GM10266 (cell line): ENCODE data around the gene COL5A2.

ENCODE experiments used
- DNase-seq: peaks from one replicate; pipeline ENCODE4 v3.0.0; 2012; ENCODE audit errors: extremely low spot score
- TF ChIP-seq, protein P1 (sequence below): IDR thresholded peaks from 2 replicates; pipeline ENCODE4 v1.5.1; 2012; ENCODE audit warnings: mild to moderate bottlenecking, low read depth; ENCODE audit not compliant: control insufficient read depth, insufficient read depth; ENCODE audit errors: missing control alignments

The COL5A2 gene

DNA sequence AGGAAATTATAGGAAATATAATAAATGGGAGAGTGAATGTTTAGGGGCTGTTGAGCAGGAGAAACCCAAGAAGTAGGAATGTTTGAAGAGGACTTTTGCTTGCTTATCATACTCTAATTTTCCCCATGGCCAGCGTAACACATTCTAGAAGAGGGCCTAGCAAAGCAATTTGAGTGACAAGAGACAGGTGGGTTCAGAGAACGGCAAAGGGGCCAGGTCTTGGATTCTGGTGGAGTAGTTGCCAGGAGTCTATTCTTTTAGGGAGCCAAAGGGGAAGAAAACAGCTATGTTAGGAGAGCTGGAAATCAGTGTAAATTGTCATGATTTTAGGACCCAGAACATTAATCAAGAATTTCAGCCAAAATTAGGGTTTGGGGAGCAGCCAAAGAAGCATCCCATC lies 96.5 kb downstream of the COL5A2 start:
- no peak for DNase-seq
- TF ChIP-seq, protein P1, sequence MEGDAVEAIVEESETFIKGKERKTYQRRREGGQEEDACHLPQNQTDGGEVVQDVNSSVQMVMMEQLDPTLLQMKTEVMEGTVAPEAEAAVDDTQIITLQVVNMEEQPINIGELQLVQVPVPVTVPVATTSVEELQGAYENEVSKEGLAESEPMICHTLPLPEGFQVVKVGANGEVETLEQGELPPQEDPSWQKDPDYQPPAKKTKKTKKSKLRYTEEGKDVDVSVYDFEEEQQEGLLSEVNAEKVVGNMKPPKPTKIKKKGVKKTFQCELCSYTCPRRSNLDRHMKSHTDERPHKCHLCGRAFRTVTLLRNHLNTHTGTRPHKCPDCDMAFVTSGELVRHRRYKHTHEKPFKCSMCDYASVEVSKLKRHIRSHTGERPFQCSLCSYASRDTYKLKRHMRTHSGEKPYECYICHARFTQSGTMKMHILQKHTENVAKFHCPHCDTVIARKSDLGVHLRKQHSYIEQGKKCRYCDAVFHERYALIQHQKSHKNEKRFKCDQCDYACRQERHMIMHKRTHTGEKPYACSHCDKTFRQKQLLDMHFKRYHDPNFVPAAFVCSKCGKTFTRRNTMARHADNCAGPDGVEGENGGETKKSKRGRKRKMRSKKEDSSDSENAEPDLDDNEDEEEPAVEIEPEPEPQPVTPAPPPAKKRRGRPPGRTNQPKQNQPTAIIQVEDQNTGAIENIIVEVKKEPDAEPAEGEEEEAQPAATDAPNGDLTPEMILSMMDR, result no peak

DNA sequence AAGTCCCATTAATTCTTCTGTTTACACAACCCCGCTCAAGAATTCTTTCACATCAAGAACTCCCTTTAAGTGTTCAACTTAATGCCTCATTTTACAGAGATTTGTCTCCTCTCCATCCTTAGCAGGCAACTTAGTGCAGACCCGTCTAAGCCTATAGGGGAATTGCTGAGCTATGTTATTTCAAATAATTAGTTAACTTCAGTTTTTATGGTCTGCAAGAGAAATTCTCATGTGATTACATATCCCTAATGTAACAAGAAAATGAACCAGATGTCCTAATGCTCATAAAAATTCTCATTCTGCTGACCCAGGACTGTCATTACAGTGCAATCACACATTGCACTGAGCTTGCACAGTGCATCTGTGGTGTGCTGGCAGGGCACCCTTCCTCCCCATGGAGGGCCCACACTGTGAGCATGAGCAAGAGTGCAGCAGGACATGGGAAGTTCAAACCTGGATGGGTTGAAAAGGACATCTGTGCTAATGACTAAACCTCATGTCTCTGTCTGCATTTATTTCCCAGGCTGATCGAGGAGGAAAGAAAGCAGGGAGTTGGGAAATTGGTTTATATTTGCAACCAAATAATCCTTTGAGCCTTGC lies 97.1 kb downstream of the COL5A2 start:
- TF ChIP-seq, protein P1, result no peak
- DNase-seq, result no peak

DNA sequence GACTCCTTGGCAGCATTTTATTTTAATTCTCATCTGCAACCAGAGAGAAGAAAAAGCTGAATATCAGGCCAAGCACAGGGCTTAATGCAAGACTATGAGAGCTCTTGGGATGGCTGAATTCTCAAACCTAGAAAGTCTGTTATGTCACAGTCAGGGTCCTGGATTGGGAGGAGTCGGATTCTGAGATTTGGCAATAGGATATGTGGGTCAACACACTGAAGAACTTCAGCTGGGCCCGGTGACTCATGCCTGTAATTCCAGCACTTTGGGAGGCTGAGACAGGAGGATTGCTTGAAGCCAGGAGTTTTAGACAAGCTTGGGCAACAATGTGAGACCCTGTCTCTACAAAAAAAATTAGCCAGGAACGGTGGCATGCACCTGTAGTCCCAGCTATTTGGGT lies 103.0 kb downstream of the COL5A2 start:
- DNase-seq, result no peak
- TF ChIP-seq, protein P1, result no peak

DNA sequence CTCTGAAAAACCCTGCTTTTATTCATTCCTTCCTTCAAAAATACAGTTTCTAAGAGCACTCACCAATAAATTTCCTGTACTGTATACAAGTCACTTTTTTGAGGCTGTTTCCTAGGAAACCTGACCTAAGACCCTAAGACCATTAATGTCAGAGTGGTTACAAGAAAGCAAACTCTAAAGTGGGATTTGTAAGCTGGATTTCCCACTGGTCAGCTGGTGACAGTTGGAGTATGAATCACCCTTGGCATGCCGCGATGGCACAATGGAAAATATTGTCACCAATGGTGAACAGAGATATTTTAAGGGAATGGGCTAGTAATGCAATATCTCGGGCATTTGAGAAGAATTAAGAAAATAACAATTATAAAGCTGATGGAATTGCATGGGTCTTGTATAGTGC lies 103.4 kb downstream of the COL5A2 start:
- TF ChIP-seq, protein P1, result no peak
- no peak for DNase-seq

DNA sequence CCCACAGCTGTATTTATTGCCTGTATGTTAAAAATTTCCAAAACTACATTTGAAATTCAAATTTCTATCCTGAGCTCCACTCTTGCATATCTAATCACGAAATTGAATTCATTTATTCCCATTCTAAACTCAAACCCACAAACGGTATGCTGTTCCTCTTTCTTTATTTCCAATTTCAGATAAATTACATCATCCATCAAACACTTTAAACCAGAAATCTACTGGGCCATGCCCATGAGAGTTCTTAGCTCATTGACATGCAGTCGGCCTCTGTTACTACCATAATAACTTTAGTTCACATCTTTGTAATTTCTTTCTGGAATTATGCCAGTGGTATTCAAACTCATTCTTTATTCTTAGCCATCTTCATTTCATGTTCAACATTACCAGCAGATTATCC lies 105.1 kb downstream of the COL5A2 start:
- DNase-seq, result no peak
- TF ChIP-seq, protein P1, result no peak

DNA sequence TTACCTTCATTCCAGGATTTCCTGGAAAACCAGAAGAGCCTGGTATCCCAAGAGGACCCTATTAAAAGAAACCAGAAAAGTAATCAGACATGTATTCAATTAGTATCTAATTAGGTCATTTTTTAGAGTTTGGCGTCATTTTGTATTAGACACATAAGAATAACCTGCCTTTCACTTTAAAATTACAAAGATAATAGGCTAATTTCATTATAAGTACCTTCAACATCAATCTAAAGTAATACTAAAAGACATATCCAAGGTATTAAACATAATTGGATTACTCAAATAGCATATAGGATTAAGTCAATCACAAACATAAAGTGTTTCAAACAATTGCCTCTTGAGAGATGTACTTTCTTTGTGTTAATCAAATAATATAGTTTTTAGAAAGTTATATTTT lies 107.5 kb downstream of the COL5A2 start:
- TF ChIP-seq, protein P1, result no peak
- DNase-seq, result no peak

DNA sequence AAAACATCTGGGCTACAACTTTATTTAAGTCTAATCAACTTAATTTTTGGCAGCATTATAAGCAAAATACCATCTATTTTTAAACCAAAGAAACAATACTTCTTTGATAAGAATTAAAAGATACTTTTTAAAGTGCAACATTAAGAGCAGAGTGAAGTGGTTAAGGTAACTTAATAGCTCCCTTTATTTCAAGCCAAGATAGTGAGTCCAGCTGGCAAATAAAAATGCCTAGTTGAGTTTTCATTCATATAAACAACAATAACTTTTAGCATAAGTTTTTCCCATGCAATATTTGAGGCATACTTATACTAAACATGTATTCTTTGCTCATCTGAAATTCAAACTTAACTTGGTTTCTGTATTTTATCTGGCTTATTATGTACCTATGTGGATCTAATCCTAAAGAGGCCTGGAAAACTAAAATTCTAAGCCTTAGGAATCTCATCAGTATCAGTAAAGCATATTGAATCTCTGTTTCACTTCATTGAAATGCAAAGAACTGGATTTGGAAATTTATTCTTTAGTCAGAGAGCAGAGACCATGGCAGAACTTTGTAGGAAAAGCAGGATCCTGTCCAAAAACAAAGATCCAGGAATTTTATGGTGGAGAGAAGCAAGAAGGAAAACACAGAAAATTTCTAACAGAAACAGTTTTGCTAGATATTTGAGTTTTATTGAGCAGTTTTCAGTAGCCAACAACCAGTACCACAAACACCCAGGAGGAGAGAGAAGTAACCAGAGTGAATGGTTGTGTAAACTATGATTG lies 109.5 kb downstream of the COL5A2 start:
- TF ChIP-seq, protein P1, result no peak
- no peak for DNase-seq
